GM19043 (cell line): ENCODE measurements around the gene ABCA10.
"Not testable (repeated sequence)": the region's sequence is repeated elsewhere in the genome, so short reads cannot be mapped to it uniquely, and the experiment has no call there.

ENCODE experiments used
- ATAC-seq: cut with Tn5 transposase; IDR thresholded peaks from one replicate; pipeline ENCODE4 v1.9.1; 2021; ENCODE audit warnings: low read depth; ENCODE audit not compliant: unreplicated experiment

The ABCA10 gene

DNA sequence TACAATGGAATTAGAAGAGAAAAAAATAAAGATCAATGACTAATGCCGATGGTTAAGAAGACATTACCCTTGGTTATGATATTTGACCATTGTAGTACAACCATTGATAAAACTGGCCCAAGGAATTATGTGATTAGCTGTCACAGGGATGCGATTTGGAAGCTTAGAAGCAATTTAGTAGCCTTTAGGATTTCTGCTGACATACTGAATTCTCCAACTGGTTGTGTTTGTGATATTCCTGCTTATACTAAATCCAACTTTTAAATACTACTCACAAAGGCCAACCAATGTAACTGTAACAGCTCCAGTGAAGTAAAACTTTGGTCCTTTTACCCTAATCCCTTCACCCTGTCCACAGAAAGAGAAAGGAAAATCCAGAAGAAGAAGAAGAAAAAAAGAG is 55.5 kb downstream of the ABCA10 start:
- ATAC-seq = no peak

DNA sequence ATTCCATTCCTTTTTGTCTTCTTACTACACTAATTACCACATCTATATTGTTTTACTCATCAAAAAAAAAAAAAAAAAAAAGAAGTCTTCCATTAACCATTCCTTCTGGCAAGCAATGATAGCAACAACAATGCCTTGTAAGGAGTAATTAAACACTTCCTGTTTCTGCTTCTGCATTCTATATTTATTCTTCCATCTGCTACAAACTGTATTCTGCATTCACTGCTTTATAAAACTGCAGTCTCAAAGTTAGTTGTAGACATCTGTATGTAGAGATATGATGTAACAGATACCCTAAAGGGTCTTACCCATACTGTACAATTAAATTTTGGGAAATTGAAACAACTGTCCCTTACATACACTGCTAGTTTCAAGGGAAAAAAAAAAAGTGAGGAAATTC is 58.2 kb downstream of the ABCA10 start:
- no peak for ATAC-seq

DNA sequence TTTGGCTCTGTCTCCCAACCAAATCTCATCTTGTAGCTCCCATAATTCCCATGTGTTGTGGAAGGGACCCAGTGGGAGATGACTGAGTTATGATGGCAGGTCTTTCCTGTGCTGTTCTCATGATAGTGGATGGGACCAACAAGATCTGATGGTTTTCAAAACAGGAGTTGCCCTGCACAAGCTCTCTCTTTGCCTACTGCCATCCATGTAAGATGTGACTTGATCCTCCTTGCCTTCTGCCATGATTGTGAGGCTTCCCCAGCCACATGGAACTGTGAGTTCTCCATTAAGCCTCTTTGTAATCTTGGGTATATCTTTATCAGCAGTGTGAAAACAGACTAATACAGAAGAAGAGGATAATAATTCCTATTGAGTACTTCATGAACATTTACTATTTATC is 60.0 kb downstream of the ABCA10 start:
- not testable (repeated sequence) for ATAC-seq

DNA sequence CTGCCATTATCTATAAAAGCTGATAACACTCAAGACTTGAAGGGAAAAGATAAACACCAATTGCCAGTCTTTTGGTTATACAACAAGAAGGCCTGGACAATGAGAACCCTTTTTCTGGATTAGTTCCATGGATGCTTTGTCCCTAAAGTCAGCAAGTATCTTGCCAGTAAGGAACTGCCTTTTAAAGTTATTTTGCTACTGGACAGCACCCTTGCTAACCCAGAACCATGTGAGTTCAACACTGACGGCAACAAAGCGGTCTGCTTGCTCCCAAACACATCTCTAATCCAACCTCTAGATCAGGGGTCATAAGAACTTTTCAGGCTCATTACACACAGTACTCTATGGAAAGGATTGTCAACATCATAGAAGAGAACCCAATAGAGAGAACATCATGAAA is 61.7 kb downstream of the ABCA10 start:
- no peak for ATAC-seq

DNA sequence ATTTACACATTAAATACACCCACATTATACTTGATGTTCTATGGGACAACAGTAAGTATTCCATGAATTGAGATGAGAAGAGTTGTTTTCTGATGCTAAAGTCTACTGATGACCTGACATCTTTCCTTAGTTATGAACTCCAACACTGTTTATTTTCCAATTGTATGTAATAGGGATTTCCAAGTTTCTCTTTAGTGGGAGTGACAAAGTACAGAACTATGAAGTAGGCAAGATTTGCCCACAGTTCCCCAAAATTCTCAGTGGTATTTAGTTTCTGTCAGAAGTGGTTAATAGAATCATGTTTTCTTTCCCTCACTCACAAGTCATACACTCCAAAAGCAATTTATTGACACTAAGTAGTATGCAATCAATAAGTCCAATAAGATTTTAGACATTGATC is 64.4 kb downstream of the ABCA10 start:
- ATAC-seq = no peak

DNA sequence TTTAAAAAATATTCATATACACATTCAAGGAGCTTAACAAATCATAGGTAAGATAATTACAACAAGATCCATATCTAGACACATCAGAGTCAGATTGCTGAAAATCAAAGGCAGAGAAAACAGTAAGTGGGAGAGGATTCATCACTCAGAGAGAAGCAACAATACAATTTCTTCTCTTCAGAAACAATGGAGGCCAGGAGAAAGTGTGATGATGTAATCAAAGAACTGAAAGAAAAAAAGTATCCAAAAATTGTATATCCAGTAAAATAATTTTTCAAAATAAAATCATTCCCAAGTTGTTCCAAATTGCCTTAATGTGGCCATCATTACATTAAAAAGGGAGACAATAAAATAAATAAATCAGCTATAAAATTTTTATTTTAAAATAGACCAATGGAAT is 69.2 kb downstream of the ABCA10 start:
- no peak for ATAC-seq

DNA sequence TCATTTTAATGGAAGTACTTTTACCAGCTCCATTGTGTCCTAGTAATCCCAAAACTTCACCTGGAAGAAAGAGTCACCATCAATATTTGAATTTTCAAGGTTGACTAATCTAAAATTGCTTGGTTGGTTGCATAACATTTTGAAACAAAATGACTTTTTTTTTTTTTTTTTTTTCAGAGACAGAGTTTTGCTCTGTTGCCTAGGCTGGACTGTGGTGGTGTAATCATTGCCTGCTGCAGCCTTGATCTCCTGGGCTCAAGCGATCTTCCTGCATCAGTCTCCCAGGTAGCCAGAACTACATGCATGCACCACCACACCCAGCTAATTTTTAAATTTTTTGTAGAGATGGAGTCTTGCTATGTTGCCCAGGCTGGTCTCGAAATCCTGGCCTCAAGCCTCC is 74.4 kb downstream of the ABCA10 start:
- no peak for ATAC-seq

DNA sequence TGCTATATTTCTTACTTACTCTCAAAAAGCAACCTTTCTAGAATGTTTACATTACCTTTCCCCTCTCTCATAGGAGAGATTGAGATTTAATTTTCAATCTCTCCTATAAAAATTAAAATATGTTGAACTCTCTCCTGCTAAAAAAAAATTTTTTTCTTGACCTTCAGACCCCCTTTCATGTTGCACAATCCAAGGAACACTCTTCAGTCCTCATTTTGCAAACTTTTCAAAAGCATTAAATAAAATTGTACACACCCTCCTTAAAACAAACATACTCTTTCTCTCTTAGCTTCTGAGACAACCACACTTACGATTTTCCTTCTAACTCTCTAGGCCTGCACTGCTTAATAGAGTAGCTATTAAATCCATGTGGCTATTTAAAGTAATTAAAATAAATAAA is 78.3 kb downstream of the ABCA10 start:
- no peak for ATAC-seq

DNA sequence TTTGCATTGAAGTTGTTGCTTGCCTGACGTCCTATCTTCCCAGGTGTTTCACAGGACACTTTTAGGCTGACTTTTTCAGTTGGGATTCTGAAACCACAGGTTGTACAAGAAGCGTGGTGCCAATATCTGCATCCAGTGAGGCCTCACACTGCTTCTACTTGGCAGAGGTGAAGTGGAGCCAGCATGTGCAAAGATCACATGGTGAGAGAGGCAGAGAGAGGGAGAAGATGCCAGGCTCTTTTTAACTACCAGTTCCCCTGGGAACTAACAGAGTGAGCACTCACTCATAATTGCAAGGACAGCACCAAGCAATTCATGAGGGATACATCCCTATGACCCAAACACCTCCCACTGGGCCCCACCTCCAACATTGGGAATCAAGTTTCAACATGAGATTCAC is 81.2 kb downstream of the ABCA10 start:
- no peak for ATAC-seq

DNA sequence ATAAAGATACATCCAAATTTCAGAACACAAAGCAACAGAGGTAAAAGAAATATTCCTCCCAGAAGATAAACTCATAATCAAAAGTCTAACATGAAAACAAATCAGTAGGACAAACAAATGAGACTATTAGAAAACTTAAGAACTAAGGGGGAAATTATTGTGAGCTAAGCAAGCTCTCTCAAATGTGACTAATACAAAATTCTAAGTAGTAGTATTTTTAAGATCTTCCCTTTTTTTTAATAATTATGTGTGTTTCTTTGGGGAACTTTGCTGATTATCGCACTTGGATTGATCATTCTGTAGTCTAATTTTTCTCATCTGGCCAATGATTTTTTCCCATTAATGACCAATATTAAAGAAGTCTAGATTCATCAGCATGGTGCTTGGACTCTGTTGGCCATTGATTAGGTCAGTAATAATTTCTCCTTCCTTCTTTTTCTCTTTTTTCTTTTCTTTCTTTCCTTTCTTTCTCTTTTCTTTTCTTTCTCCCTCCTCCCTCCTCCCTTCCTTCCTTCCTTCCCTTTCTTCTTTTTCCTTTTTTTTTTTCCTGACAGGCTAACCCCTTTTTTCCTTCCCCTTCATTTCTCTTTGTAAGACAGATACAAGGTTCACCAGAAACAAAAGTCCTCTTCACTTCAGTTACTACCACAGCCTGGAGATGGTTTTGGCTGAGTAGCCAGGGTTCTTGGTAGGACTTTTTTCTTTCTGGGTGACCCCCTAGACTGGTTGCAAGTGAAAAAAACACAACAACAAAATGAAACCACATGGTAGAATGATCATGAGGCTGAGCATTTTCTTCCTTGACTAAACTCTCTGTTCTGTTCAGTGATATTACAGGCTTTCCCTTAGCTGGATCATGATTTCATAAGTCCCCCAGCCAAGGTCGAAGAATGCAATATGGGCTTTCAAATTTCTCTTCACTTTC is 84.0 kb downstream of the ABCA10 start:
- no peak for ATAC-seq

DNA sequence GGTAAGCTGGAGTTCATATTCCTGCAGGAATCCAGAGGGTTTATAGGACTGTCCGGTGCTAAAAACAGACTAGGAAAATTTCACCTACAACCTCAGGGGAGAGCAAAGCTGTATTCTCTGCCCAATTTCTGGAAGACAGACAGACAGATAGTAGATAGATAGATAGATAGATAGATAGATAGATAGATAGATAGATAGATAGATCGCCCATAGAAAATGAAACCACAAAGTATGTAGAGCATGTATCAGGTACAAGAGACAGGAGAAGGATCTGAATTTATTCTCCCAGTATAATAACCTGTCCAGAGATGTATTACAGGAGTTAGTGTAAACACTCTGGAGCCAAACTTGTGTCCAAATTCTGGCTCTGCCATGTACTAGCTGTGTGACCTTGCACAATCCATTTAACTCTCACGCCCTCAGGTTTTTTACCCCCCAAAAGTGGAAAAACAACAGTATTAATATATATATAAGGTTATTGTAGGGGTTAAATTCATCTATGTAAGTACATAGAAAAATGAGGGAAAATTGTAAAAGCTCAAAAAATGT is 84.9 kb downstream of the ABCA10 start:
- ATAC-seq = no peak

DNA sequence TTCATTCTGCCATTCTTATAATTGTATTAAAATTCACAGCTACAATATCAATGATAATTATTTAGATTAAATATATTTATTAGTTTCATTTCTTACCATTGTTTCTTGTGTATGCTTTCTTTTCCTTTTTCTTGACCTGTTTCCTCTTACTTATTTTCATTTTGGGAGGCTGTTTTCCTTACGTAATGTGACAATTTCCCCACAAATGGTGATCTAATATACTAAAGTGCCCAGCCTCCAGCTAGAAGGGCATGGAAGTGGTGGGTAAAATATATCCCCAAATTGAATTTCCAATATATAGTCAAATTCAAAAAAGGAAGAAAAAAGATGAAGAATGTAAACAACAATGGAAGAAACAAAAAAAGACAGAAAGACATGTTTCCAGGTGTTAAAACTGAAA is 85.5 kb downstream of the ABCA10 start:
- ATAC-seq = no peak

DNA sequence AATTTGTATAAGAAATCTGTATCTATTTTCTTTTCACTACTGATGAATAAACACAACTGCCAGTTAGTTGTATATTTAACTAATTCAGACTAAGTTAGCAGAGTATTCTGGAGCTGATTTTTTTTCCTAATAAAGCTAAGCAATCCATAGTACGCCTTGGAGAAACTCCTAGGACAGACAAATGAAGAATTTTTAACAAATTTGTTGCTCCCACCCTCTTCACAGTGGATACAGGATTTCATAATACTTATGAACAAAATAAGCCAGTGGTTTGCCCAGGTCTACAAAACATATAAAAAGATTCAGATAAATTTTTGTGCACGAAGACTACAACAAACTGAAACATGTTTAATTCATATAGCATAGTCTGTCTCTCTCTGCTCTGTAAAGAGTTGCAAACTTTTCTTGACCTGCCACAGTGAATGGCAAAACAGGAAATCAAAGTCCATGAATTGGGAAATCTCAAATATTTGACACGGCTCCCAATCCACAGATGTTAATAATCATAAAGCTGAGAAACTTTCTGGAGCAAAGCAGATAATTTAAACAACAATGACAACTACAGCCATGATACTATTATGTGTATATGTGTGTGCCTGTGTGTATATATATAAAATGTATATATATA is 86.3 kb downstream of the ABCA10 start:
- ATAC-seq = no peak

DNA sequence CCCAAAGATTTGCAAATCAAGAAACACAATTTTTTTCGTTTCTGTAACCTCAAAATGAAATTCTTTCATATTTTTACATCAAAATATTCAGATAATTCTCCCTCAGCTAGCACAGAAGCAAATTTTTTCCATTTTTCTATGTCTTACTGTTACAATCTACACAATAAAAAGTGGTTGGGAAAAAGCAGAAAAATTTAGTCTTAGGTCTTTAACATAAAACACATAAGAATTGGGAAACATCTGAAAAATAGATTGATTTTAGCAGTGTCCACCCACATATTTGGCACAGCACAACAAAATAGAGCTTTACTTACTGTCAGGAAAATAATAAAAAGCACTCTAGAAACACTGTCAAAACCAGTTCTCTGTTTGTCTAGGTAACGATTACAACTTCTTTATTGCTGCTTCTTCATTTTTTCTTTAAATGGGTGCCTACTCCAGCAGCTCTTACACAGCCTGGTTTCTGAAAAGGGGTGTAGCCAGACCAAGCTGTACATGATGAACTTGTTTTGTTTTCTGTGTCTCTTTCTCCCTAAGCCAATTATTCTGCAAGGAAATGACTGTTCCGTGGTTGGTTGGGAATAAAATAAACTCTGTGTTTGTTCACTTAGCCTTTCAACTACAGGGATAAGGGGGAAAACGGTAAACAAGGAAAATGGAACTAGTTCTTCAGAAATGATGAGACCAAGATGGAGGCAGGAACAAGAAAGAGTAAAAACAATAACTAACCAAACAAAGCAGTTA is 87.0 kb downstream of the ABCA10 start, which contains the start of gene ABCA6:
Gene ABCA6, minus strand, starts transcription at position 465 of the 744 bp plus-strand sequence. CDS start 1,192 bp downstream, outside the sequence.
- no peak for ATAC-seq

DNA sequence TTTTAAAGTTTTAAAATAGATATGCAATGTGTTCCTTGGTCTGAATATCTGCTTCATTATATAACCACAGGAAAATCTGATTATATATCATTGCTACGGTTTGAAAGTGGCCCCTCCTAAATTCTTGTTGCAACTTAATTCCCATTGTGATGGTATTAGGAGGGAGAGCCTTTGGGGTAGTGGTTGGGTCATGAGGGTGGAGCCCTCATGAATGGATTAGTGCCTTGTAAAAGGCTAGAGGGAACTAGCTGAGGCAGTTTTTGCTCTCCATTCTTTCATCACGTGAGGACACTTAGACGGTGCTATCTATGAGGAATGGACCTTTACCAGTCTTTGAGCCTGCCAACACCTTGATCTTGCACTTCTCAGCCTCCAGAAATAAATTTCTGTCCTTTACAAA is 94.5 kb downstream of the ABCA10 start:
- ATAC-seq = no peak

DNA sequence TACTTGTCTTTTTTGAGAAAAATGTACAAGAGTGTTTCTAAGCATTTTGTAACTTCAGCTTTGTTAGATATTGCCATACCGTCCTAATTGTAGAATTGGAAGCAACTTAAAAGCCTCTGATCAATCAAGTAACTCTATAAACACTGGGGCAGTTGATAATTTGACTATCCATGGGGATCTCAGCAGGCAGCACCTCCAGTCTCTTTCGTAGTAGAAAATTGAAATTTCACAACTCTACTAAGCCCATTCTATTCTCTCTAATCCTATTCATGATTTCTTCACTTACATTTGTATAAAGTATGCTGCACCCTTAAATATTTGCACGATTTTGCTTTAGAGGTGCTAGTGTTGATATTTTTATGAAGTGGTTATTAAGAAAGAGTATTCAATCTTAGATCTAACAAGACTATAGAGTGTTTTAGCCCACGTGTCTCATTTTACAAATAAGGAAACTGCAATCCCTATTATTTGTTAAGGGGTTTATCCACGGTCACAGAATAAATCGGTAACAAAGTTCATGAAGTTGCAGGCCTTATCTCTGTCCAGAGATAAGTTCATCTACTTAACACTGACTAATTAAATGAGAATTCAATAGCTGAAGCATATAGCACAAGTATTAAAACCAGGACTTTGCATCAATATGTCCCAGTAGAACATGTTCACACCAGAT is 97.9 kb downstream of the ABCA10 start:
- ATAC-seq = no peak

DNA sequence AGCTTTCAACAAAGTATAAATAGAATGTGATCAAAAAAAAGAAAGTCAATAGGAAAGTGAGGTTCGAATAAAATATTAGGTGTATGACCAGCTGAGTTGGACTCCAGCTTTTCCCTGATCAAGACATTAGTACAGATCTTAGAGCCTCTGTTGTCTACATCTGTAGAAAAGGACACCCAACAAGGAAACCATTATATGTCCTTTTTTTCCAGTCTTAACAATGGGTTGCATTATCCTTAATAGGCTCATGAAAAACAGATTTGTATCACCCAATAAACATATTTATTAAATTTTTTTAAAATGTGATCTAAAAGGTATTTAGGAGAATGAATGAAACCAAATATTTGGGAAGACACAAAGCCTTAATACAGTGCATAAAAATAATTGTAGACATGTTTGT is 105.0 kb downstream of the ABCA10 start:
- no peak for ATAC-seq

DNA sequence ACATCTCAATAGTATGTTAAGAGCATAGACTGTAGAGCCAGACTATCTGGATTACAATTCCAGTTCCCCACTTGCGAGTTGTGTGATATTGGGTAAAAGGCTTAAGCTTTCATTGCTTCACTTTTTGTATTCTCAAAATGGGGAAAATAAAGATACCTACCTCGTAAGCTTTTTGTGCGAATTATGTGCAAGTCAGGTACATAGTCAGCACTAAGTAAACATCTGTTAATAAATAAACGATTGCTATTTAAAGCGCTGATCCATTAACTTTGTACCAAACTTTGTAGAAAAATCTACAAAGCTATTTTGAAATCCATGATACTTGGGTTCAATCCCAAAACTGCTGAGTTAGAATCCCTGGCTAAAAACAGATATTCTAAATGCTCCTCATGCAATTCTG is 106.6 kb downstream of the ABCA10 start:
- ATAC-seq = no peak

DNA sequence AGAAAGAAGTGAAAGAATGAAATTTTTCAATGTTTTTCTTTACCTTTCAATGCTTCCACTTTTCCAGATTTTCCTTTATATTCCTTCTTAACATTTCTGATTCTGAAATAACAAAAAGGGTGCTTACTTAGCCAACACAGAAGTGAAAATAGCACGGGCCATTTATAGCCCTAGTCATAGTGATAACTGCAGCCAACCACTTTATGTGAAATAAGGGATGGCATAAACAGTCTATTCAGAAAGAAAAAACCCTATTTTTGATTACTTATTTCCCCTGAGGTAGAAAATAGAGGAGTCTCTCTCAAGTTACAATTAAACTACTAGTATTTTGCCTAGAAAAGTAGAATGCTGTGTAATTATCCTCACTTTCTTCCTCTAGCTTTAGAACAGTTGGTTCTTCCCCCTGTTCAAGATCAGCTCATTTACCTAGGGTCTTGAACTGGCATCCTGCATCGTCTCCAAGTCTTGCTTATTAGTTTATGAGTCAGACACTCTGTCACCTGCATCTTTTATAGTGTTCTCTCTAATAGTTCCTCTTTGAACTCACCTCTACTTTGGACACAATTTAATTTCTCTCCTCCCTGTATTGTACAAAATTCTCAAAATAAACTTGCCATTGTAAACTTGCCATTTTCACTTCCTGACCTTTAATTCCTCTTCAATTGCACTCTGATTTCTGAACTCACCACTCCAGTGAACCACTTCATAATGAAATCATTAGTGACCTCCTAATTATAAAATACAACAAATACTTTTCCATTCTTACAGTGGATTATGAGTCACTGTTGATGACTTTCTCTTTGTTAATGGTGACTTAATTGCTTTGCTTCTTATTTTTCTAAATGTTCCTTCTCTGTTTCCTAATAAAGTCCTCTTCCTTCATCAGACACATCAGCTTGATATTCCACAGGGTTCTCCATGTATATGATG is 110.5 kb downstream of the ABCA10 start:
- peak; percentile 37 for ATAC-seq
